ENCODE results near the gene TCTN1. TPM values are rescaled to one million over a fixed set of nuclear protein-coding genes. Genes with fewer than 3 reads are reported as not detected.

TCTN1 gene
- total and polyA plus RNA-seq, 2 of the 4 experiments (the other 2 are of a cell fraction): 11.7 to 18.8 TPM

DNA sequence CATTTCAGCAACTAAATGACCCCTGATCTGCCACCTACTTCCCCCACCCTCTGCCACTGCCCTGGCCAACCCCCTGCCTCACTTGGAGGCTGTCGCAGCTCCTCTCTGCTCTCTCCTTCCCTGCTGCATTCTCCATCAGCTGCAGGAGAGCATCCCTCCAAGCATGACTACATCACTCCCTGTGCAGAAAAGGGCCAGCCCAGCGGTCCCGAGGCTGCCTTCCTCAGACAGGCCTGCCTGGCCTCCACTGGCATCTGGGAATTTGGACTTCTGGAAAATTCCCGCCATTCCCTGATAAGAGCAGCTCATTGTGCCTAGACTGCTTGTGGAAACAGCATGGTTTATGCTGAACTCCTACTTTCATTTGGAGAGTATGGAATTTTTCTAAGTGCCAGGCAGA, 62.2 kb downstream of the TCTN1 start:
- DNase-seq: no peak
- no peak overlapping the region for H3K18ac ChIP-seq (ENCODE audit: low read depth, low read length)
- H3K4me3 ChIP-seq (ENCODE audit: insufficient read depth, low read depth, low read length): no peak overlapping the region
- no peak overlapping the region for H2BK5ac ChIP-seq (ENCODE audit: low read depth, low read length, poor library complexity, severe bottlenecking)
- no peak overlapping the region for H4K91ac ChIP-seq (ENCODE audit: insufficient read depth, low read depth, low read length)
- no peaks in the 10 kb centered on the region for H3K9me1 ChIP-seq (ENCODE audit: insufficient read depth, low read length)
- H4K5ac ChIP-seq (ENCODE audit: low read depth, low read length): no peak overlapping the region
- TF ChIP-seq, protein P1, sequence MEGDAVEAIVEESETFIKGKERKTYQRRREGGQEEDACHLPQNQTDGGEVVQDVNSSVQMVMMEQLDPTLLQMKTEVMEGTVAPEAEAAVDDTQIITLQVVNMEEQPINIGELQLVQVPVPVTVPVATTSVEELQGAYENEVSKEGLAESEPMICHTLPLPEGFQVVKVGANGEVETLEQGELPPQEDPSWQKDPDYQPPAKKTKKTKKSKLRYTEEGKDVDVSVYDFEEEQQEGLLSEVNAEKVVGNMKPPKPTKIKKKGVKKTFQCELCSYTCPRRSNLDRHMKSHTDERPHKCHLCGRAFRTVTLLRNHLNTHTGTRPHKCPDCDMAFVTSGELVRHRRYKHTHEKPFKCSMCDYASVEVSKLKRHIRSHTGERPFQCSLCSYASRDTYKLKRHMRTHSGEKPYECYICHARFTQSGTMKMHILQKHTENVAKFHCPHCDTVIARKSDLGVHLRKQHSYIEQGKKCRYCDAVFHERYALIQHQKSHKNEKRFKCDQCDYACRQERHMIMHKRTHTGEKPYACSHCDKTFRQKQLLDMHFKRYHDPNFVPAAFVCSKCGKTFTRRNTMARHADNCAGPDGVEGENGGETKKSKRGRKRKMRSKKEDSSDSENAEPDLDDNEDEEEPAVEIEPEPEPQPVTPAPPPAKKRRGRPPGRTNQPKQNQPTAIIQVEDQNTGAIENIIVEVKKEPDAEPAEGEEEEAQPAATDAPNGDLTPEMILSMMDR (conservative IDR thresholded peaks at IDR 0.05; ENCODE audit: low read depth, low read length): no peak
- no peak for TF ChIP-seq BHLHE40 (IDR thresholded peaks at IDR 0.05; ENCODE audit: low read depth, low read length)
- TF ChIP-seq, protein P2, sequence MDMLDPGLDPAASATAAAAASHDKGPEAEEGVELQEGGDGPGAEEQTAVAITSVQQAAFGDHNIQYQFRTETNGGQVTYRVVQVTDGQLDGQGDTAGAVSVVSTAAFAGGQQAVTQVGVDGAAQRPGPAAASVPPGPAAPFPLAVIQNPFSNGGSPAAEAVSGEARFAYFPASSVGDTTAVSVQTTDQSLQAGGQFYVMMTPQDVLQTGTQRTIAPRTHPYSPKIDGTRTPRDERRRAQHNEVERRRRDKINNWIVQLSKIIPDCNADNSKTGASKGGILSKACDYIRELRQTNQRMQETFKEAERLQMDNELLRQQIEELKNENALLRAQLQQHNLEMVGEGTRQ (IDR thresholded peaks at IDR 0.05; ENCODE audit: low read depth, low read length): no peak
- no peak for TF ChIP-seq RFX5 (IDR thresholded peaks at IDR 0.05; ENCODE audit: low read depth, low read length)
- TF ChIP-seq MXI1 (IDR thresholded peaks at IDR 0.05; ENCODE audit: borderline replicate concordance, low read depth, low read length): no peak
- TF ChIP-seq MAFK (IDR thresholded peaks at IDR 0.05; ENCODE audit: low read depth, low read length): no peak
- no peak for TF ChIP-seq NFE2L2 (IDR thresholded peaks at IDR 0.05; ENCODE audit: low read depth, low read length)
- no peak for TF ChIP-seq CEBPB (IDR thresholded peaks at IDR 0.05; ENCODE audit: low read depth, low read length)
- TF ChIP-seq CHD1 (IDR thresholded peaks at IDR 0.05; ENCODE audit: low read depth, low read length): no peak
- TF ChIP-seq SMC3 (IDR thresholded peaks at IDR 0.05; ENCODE audit: low read depth, low read length): no peak
- TF ChIP-seq POLR2A (IDR thresholded peaks at IDR 0.05; ENCODE audit: low read depth, low read length): no peak
- H2BK20ac ChIP-seq (ENCODE audit: low read depth, low read length): no peak overlapping the region
- ChIA-PET POLR2A (ENCODE audit: unreplicated experiment) (no interaction called here), CTCF (no interaction called here)
- H4K8ac ChIP-seq (ENCODE audit: low read depth in 2 of 2, low read length in 2 of 2): no peak overlapping the region
- no peaks in the 10 kb centered on the region for H3K9me3 ChIP-seq (ENCODE audit: control insufficient read depth, insufficient read depth, low read length)
- H2AFZ ChIP-seq (replicated peaks; ENCODE audit: low read length, poor library complexity): no peak overlapping the region
- H3K14ac ChIP-seq (replicated peaks; ENCODE audit: low read depth, low read length): no peak overlapping the region
- H3K9ac ChIP-seq (ENCODE audit: low read depth, low read length): no peak overlapping the region
- no peak overlapping the region for H2AK9ac ChIP-seq (replicated peaks; ENCODE audit: low read depth, low read length, poor library complexity)
- H3K4ac ChIP-seq (ENCODE audit: low read depth, low read length): no peak overlapping the region
- no peak overlapping the region for H2BK15ac ChIP-seq (ENCODE audit: low read depth, low read length)
- WGBS, 2 experiments (ENCODE audit: extremely low coverage in 2 of 2, insufficient read length in 1 of 2): 83% methylated on average over 1 of the region's 4 CpGs; no CpG with 5 or more reads in 1 of the 2 experiments
- H3K4me2 ChIP-seq (ENCODE audit: low read depth, low read length): no peak overlapping the region
- in situ Hi-C loops (cut with MboI; ENCODE audit: low sequenced_read_pairs) (no loop called here), dilution Hi-C loops (cut with HindIII; ENCODE audit: low sequenced_read_pairs, unreplicated experiment) (no loop called here), intact Hi-C loops (cut with micrococcal nuclease) (no loop called here)
- H3K4me1 ChIP-seq (ENCODE audit: control insufficient read depth, insufficient read depth, low read length): no peaks in the 10 kb centered on the region
- H2BK120ac ChIP-seq (ENCODE audit: low read depth, low read length): no peak overlapping the region
- no peaks in the 10 kb centered on the region for H4K20me1 ChIP-seq (ENCODE audit: insufficient read depth, low read length)
- no peaks in the 10 kb centered on the region for H3K79me1 ChIP-seq (ENCODE audit: low read depth in 1 of 2, low read length in 2 of 2)
- H3K27me3 ChIP-seq (ENCODE audit: control insufficient read depth, insufficient read depth, low read length): peaks cover 4% of the 10 kb centered on the region; the same call in 1 of the 2 replicates
- H2AK5ac ChIP-seq (ENCODE audit: low read depth, low read length): no peak overlapping the region
- ATAC-seq (ENCODE audit: low read depth): no peak
- H3K23ac ChIP-seq (ENCODE audit: low read depth, low read length): no peak overlapping the region
- no peak overlapping the region for H3K56ac ChIP-seq (ENCODE audit: extremely low read depth, insufficient read depth, low read length)
- no peak overlapping the region for H3K27ac ChIP-seq (ENCODE audit: insufficient read depth, low read length)
- BruUV-seq (replicated peaks): no TSS peak
- H3K36me3 ChIP-seq (ENCODE audit: control insufficient read depth, insufficient read depth, low read length): no peaks in the 10 kb centered on the region

Measured in IMR-90 (cell line).